Measurements from ENCODE around the gene GLRX.

The GLRX gene

DNA sequence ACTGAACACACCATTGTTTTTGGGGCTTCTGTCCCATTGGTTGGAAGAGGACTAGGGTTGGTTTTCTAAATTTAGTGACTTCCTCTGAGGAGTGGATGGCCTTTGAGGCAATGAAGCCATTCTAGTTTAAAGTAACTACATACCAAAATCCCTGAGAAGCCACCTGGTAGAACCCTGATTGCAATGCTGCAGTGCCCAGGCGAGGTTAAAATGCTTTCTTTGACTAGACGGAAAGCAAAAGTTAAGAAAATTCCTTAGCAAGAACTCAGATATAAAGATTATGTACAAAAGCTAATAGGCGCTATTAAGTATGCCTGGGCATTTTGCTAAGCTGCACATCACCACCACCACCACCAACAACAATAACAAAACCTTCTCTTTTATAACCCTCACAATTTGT lies 20.6 kb downstream of the GLRX start:
- H3K36me3 ChIP-seq = peaks cover under 1% of the 10 kb centered on the region; the same call in 1 of the 2 replicates
- no peaks in the 10 kb centered on the region for H3K9me3 ChIP-seq
- no peaks in the 10 kb centered on the region for H3K27me3 ChIP-seq
- no peak overlapping the region for H3K4me3 ChIP-seq (ENCODE audit: low read depth, low read length)
- TF ChIP-seq, protein P1, sequence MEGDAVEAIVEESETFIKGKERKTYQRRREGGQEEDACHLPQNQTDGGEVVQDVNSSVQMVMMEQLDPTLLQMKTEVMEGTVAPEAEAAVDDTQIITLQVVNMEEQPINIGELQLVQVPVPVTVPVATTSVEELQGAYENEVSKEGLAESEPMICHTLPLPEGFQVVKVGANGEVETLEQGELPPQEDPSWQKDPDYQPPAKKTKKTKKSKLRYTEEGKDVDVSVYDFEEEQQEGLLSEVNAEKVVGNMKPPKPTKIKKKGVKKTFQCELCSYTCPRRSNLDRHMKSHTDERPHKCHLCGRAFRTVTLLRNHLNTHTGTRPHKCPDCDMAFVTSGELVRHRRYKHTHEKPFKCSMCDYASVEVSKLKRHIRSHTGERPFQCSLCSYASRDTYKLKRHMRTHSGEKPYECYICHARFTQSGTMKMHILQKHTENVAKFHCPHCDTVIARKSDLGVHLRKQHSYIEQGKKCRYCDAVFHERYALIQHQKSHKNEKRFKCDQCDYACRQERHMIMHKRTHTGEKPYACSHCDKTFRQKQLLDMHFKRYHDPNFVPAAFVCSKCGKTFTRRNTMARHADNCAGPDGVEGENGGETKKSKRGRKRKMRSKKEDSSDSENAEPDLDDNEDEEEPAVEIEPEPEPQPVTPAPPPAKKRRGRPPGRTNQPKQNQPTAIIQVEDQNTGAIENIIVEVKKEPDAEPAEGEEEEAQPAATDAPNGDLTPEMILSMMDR (IDR thresholded peaks at IDR 0.05; ENCODE audit: low read depth, low read length) = no peak
- H3K4me1 ChIP-seq = peaks cover 8% of the 10 kb centered on the region
- DNase-seq = no peak

DNA sequence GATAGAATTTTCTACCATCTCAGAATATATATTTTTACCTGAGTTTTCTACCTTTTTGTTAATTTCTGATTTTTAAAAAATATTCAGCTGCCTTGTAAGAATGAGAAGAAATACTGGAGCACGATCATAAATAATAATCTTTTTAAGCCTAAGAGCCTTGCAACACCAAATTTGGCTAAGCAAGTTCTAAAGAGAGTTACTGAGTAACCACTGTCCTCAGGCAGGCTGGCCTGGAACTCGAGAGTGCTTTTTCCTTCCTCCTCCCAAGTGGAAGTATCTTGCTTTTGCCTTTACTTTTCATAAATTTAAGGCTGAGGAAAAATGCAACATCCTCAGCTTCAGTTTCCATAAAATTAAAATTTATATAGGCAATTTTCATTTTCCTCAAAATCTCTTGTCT lies 21.0 kb downstream of the GLRX start:
- no peak for DNase-seq
- Histone ChIP-seq H3K9me3 (no peaks in the 10 kb centered on the region), H3K36me3 (peaks cover 4% of the 10 kb centered on the region; the same call in 1 of the 2 replicates), H3K4me3 (ENCODE audit: low read depth, low read length) (no peak overlapping the region), H3K27me3 (no peaks in the 10 kb centered on the region), H3K4me1 (peaks cover 8% of the 10 kb centered on the region)
- TF ChIP-seq, protein P1 (IDR thresholded peaks at IDR 0.05; ENCODE audit: low read depth, low read length) = no peak

- DNase-seq = no peak
- Histone ChIP-seq H3K27me3 (no peaks in the 10 kb centered on the region), H3K36me3 (peaks cover 4% of the 10 kb centered on the region; the same call in 1 of the 2 replicates), H3K4me1 (peaks cover 8% of the 10 kb centered on the region), H3K4me3 (ENCODE audit: low read depth, low read length) (no peak overlapping the region), H3K9me3 (no peaks in the 10 kb centered on the region)
- TF ChIP-seq, protein P1 (IDR thresholded peaks at IDR 0.05; ENCODE audit: low read depth, low read length) = no peak
Observed at GRCh38 chr5:95800553-95800952, 22.0 kb downstream of the GLRX start.

GRCh38 chr5:95799191-95799835 lies 23.2 kb downstream of the GLRX start:
- no peaks in the 10 kb centered on the region for H3K27me3 ChIP-seq
- H3K4me1 ChIP-seq = peaks cover 8% of the 10 kb centered on the region
- TF ChIP-seq, protein P1 (IDR thresholded peaks at IDR 0.05; ENCODE audit: low read depth, low read length) = no peak
- H3K9me3 ChIP-seq = no peaks in the 10 kb centered on the region
- DNase-seq = no peak
- H3K4me3 ChIP-seq (ENCODE audit: low read depth, low read length) = no peak overlapping the region
- peaks cover 8% of the 10 kb centered on the region for H3K36me3 ChIP-seq

DNA sequence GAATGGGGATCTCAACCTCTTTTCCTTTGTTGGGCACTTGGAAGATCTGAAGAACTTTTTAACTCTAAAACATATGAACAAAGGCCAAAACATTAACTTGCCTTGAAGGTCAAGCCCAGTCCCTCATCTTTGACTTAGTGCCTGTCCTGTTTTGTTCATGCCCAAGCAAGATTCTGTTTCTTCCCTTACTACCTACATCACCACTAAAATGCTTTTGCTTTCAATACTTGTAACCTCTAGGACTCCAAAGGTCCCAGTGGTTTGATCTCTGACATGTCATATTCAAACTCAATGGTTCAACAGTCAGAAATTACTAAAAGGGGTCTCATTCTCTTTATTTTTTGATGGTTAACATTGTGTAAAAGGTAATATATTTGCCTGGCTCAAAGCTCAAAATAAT lies 24.0 kb downstream of the GLRX start:
- peaks cover 13% of the 10 kb centered on the region for H3K36me3 ChIP-seq
- no peaks in the 10 kb centered on the region for H3K27me3 ChIP-seq
- H3K9me3 ChIP-seq = no peaks in the 10 kb centered on the region
- TF ChIP-seq, protein P1 (IDR thresholded peaks at IDR 0.05; ENCODE audit: low read depth, low read length) = no peak
- no peak for DNase-seq
- peaks cover 4% of the 10 kb centered on the region for H3K4me1 ChIP-seq
- no peak overlapping the region for H3K4me3 ChIP-seq (ENCODE audit: low read depth, low read length)

DNA sequence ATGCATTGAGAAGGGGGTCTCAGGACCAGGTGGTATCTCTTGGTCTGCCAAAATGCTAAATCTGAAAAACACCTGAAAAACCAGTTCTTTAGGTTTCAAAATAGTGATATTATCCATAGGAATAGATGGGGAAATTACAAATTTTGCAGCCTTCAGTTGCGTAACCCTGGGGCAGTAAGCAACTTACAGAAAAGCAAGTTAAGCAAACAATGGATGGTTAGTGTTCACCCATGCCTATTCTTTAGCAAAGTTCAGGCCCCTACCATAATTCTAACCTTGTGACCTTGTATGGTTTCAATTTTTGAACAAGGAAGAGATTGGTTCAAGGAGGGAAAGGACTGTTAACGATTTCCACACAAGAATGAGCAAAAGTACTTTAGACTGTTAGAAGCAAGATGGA lies 24.5 kb downstream of the GLRX start:
- no peaks in the 10 kb centered on the region; the same call in 1 of the 2 replicates for H3K4me1 ChIP-seq
- no peak overlapping the region for H3K4me3 ChIP-seq (ENCODE audit: low read depth, low read length)
- peaks cover 13% of the 10 kb centered on the region for H3K36me3 ChIP-seq
- TF ChIP-seq, protein P1 (IDR thresholded peaks at IDR 0.05; ENCODE audit: low read depth, low read length) = no peak
- no peak for DNase-seq
- no peaks in the 10 kb centered on the region for H3K27me3 ChIP-seq
- no peaks in the 10 kb centered on the region for H3K9me3 ChIP-seq

Measured in BE2C (cell line).